B cell (primary cell): ENCODE data around the gene WDR76. TPM values are rescaled to one million over a fixed set of nuclear protein-coding genes. Genes with fewer than 3 reads are reported as not detected.

Experiments
- ATAC-seq: fragments of 200-7000 bp; cut with Tn5 transposase; one replicate; pipeline ENCODE4 v1.10.0; 2021; ENCODE audit warnings: low read depth, mild to moderate bottlenecking, moderate number of reproducible peaks, moderate library complexity
- CTCF ChIA-PET: fragments of 350-600 bp; sonication (Branson Sonifier 250); formaldehyde crosslinking; loops from one replicate; lab custom pipeline; 2021; ENCODE audit warnings: antibody characterized with exemption, inconsistent platforms; lab: Charles Lee
- POLR2A ChIA-PET: fragments of 350-600 bp; sonication (Branson Sonifier 250); formaldehyde crosslinking; loops from one replicate; lab custom pipeline; 2021; ENCODE audit warnings: antibody characterized with exemption; lab: Charles Lee
- DNase-seq: peaks from one replicate; pipeline ENCODE4 v3.0.0; 2013
- H2AFZ ChIP-seq: 2 replicates; pipeline ENCODE4 v1.6.1; 2012; ENCODE audit warnings: mild to moderate bottlenecking, low read depth, low read length; ENCODE audit not compliant: insufficient read depth, poor library complexity, severe bottlenecking
- H3K27ac ChIP-seq, 2 donors: 1 replicate in 1 of 2; 2 replicates in 1 of 2; pipeline ENCODE4 v1.5.1; 2012 to 2013; ENCODE audit warnings: low read length in 2 of 2, mild to moderate bottlenecking in 2 of 2, moderate library complexity in 1 of 2
- H3K27me3 ChIP-seq, 4 experiments: fragments of 200-600 bp in 1 of 4; sonication (generic) in 1 of 4; replicated peaks in 1 of 4; 1 replicate in 2 of 4; 2 replicates in 2 of 4; pipeline versions ENCODE4 v1.6.1 to v1.7.0; 2013 to 2016; ENCODE audit warnings: low read length in 3 of 4, mild to moderate bottlenecking in 2 of 4, mixed read lengths in 1 of 4, moderate library complexity in 1 of 4; ENCODE audit not compliant: insufficient read depth in 4 of 4, control insufficient read depth in 3 of 4; ENCODE audit errors: control extremely low read depth in 1 of 4
- H3K36me3 ChIP-seq, 2 experiments: replicated peaks in 1 of 2; 1 replicate in 1 of 2; 2 replicates in 1 of 2; pipeline versions ENCODE4 v1.6.1 to v1.7.1; 2013; ENCODE audit warnings: low read length in 1 of 2; ENCODE audit not compliant: insufficient read depth in 2 of 2, control insufficient read depth in 1 of 2; ENCODE audit errors: control extremely low read depth in 1 of 2, extremely low read depth in 1 of 2
- H3K4me1 ChIP-seq, 2 donors: fragments of 200-600 bp in 1 of 2; sonication (generic) in 1 of 2; 1 replicate in 1 of 2; 2 replicates in 1 of 2; pipeline versions ENCODE4 v1.5.1 to v1.6.1; 2013 to 2017; ENCODE audit warnings: low read length in 2 of 2; ENCODE audit not compliant: control insufficient read depth in 2 of 2, insufficient read depth in 2 of 2
- H3K4me2 ChIP-seq: replicated peaks from 2 replicates; pipeline ENCODE3; 2012; ENCODE audit warnings: mild to moderate bottlenecking, low read depth, low read length; ENCODE audit not compliant: poor library complexity, severe bottlenecking
- H3K4me3 ChIP-seq, 5 experiments: fragments of 200-600 bp in 1 of 5; sonication (generic) in 1 of 5; 1 replicate in 3 of 5; 2 replicates in 2 of 5; pipeline versions ENCODE4 v1.5.1 to v1.7.0; 2011 to 2016; ENCODE audit warnings: low read length in 4 of 5, mild to moderate bottlenecking in 4 of 5, low read depth in 2 of 5, control low read depth in 1 of 5, moderate library complexity in 1 of 5; ENCODE audit not compliant: insufficient read depth in 1 of 5; ENCODE audit errors: control extremely low read depth in 1 of 5, extremely low read depth in 1 of 5
- H3K79me2 ChIP-seq: fragments of 200-600 bp; sonication (generic); one replicate; pipeline ENCODE4 v1.6.0; 2016; ENCODE audit warnings: low read length; ENCODE audit not compliant: control insufficient read depth, insufficient read depth
- H3K9ac ChIP-seq: fragments of 200-600 bp; sonication (generic); 2 replicates; pipeline ENCODE4 v1.6.1; 2017; ENCODE audit warnings: mild to moderate bottlenecking, low read length, moderate library complexity
- H3K9me3 ChIP-seq, 3 donors: one replicate each; pipeline versions ENCODE4 v1.6.1 to v1.7.1; 2013; ENCODE audit warnings: low read length in 2 of 3; ENCODE audit not compliant: control insufficient read depth in 2 of 3, insufficient read depth in 1 of 3; ENCODE audit errors: control extremely low read depth in 1 of 3
- H4K20me1 ChIP-seq: 2 replicates; pipeline ENCODE4 v1.6.0; 2012; ENCODE audit warnings: mild to moderate bottlenecking, low read length; ENCODE audit not compliant: insufficient read depth, control insufficient read depth, poor library complexity, severe bottlenecking
- H3K27ac Mint-ChIP-seq: one replicate; pipeline ENCODE4 v1.8.0; 2021; ENCODE audit warnings: mixed read lengths
- H3K27me3 Mint-ChIP-seq: one replicate; pipeline ENCODE4 v1.8.0; 2021; ENCODE audit warnings: mixed read lengths
- H3K4me1 Mint-ChIP-seq: one replicate; pipeline ENCODE4 v1.8.0; 2021; ENCODE audit warnings: mixed read lengths
- H3K4me3 Mint-ChIP-seq: one replicate; pipeline ENCODE4 v1.8.0; 2021; ENCODE audit warnings: mixed read lengths
- H3K9me3 Mint-ChIP-seq: one replicate; pipeline ENCODE4 v1.8.0; 2022; ENCODE audit warnings: mixed read lengths; ENCODE audit not compliant: insufficient read depth
- CTCF ChIP-seq: fragments of 200-600 bp; IDR thresholded peaks from one replicate; pipeline ENCODE4 v1.8.0; 2022; ENCODE audit warnings: antibody characterized with exemption, mild to moderate bottlenecking
- EZH2 ChIP-seq: IDR thresholded peaks from 2 replicates; pipeline ENCODE4 v1.6.1; 2012; ENCODE audit warnings: borderline replicate concordance, low read depth, mild to moderate bottlenecking, moderate library complexity, low read length; ENCODE audit not compliant: insufficient read depth, poor library complexity, severe bottlenecking
- WGBS: methylation state at CpG from one replicate; pipeline ENCODE4 v1.1.5; 2013; ENCODE audit warnings: missing lambda C conversion rate; ENCODE audit not compliant: insufficient coverage; 5-methylcytosine and 5-hydroxymethylcytosine counted together
- intact Hi-C: fragments of 100-400 bp; cut with micrococcal nuclease; formaldehyde crosslinking; loops from one replicate; pipeline ENCODE4 v1.10.0; 2022
- polyA plus RNA-seq: library from polyadenylated mRNA; depleted of rRNA; stranded (reverse); fragments of >200 nt; gene quantifications from 2 replicates; pipeline ENCODE4 v1.2.3, GENCODE V29; 2012
- total RNA-seq, 2 donors: library from RNA; stranded (reverse); fragments of 120-200 nt in 1 of 2; gene quantifications; 1 replicate in 1 of 2; 2 replicates in 1 of 2; pipeline versions ENCODE4 v1.2.3 to v1.2.4, GENCODE V29; 2013 to 2022

The WDR76 gene
- total and polyA plus RNA-seq, 2 donors (not counting 1 experiment from before 2014, with no cell fraction given) = 1.9 to 12.7 TPM

- ChIA-PET CTCF (interaction anchor here (0.6 to 1.5 kb wide), 3 partner anchors 10 to 27 kb away, joined by 3 read pairs; no protein-coding TSS in a partner anchor), POLR2A (no interaction called here)
- DNase-seq = no peak
- Histone ChIP-seq H3K79me2 (no peaks in the 10 kb centered on the region), H3K27me3 (no peaks in the 10 kb centered on the region), H2AFZ (no peak overlapping the region), H3K9me3 (no peaks in the 10 kb centered on the region), H3K27ac (no peak overlapping the region), H3K4me1 (peaks cover 0 to 6% of the 10 kb centered on the region in 2 donors), H3K36me3 (no peaks in the 10 kb centered on the region), H4K20me1 (no peaks in the 10 kb centered on the region), H3K4me2 (no peak overlapping the region), H3K4me3 (no peak overlapping the region), H3K9ac (no peak overlapping the region)
- no peak for ATAC-seq
- H3K4me1 Mint-ChIP-seq = peaks cover 1% of the 10 kb centered on the region
- H3K27ac Mint-ChIP-seq = no peak overlapping the region
- TF ChIP-seq EZH2 = no peak
- WGBS = 100% methylated on average over 1 of the region's 7 CpGs
- intact Hi-C loops = no loop called here
- H3K9me3 Mint-ChIP-seq = no peaks in the 10 kb centered on the region
- H3K4me3 Mint-ChIP-seq = no peak overlapping the region
- no peaks in the 10 kb centered on the region for H3K27me3 Mint-ChIP-seq
Observed at GRCh38 chr15:43881944-43882343, 55.1 kb downstream of the WDR76 start.

- ATAC-seq (no peak), DNase-seq (no peak)
- Histone ChIP-seq H3K4me1 (peaks cover 0 to 6% of the 10 kb centered on the region in 2 donors), H3K27ac (no peak overlapping the region), H3K79me2 (no peaks in the 10 kb centered on the region), H4K20me1 (no peaks in the 10 kb centered on the region), H3K9ac (no peak overlapping the region), H3K36me3 (no peaks in the 10 kb centered on the region), H2AFZ (no peak overlapping the region), H3K9me3 (no peaks in the 10 kb centered on the region), H3K4me3 (no peak overlapping the region), H3K4me2 (no peak overlapping the region), H3K27me3 (no peaks in the 10 kb centered on the region)
- CTCF ChIA-PET = no interaction called here
- no peak overlapping the region for H3K27ac Mint-ChIP-seq
- H3K4me3 Mint-ChIP-seq = no peak overlapping the region
- intact Hi-C loops = no loop called here
- H3K27me3 Mint-ChIP-seq = no peaks in the 10 kb centered on the region
- POLR2A ChIA-PET = no interaction called here
- no peaks in the 10 kb centered on the region for H3K9me3 Mint-ChIP-seq
- no peak for TF ChIP-seq CTCF
- no peak for TF ChIP-seq EZH2
- 100% methylated on average over 3 of the region's 3 CpGs for WGBS
- peaks cover 1% of the 10 kb centered on the region for H3K4me1 Mint-ChIP-seq
Observed at GRCh38 chr15:43883571-43883970, 56.8 kb downstream of the WDR76 start.
